ENCODE measurements around the gene INPP1.

Gene INPP1

GRCh38 chr2:190365499-190366204 is 22.3 kb downstream of the INPP1 start:
- DNase-seq, result no peak

DNA sequence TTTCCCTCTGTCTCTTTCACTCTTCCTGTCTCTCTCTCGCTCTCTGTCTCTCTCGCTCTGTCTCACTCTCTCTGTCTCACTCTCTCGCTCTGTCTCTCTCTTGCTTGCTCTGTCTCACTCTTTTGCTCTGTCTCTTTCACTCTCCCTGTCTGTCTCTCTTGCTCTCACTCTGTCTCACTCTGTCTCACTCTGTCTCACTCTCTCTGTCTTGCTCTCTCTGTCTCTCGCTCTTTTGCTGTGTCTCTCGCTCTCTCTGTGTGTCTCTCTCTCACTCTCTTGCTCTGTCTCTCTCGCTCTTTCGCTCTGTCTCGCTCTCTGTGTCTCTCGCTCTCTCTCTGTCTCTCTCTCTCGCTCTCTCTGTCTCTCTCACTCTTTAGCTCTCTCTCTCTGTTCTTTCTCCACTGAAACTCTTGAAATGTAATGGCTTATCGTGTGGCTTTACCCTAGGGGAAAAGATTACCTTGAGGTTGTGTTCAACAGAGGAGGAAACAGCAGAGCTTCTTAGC is 22.9 kb downstream of the INPP1 start:
- DNase-seq, result no peak

- no peak for DNase-seq
These were observed 23.7 kb downstream of the INPP1 start for GRCh38 chr2:190367091-190367490.

- DNase-seq, result no peak
These were observed 26.2 kb downstream of the INPP1 start for GRCh38 chr2:190369635-190370034.

DNA sequence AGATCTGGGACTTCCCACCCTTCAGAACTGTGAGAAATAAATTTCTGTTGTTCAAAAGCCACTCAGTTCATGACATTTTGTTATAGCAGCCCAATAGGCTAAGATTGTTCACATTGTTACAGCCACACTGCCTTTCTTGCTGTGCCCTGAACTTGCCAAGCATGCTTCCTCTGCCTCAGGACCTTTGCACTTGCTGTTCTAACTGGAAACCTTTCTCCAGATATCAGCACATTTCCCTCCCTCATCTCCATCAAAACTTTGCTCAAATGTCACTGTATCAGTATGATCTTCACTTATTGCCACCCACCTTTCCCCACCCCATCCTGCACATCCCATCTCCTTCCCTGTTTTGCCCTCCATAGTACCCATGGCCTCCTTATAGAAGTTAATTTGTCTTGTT is 32.7 kb downstream of the INPP1 start:
- no peak for DNase-seq

DNA sequence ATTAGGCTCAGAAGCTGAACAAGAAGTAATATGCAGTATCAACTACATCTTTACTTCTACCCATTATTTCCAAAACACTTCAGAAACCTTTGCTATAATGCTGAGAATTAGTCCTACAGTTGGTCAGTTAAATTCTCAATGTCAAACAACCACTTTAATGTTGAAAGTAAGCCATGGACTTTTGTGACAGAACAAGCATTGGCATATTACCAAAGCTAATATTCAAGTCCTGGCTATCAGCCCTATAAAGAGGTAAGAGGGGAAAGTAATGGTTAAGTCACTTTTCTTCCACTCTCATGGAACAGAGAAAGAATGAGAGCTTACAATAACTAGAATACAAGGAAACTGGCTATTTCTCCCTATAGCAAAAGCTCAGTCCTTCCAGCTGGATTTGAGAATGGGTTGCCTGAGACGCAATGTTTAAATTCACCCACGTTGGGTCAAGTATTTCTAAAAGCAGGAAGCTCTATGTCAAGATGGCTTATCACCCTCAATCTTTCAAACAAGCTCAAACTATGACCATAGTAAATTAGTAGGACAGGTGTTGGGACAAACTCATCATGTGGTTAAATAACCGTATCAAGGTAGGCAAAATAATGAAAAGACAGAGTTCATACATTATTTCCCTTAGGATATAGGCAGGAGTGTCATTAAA is 33.3 kb downstream of the INPP1 start:
- DNase-seq, result no peak

GRCh38 chr2:190378880-190379237 is 35.5 kb downstream of the INPP1 start:
- DNase-seq, result no peak

DNA sequence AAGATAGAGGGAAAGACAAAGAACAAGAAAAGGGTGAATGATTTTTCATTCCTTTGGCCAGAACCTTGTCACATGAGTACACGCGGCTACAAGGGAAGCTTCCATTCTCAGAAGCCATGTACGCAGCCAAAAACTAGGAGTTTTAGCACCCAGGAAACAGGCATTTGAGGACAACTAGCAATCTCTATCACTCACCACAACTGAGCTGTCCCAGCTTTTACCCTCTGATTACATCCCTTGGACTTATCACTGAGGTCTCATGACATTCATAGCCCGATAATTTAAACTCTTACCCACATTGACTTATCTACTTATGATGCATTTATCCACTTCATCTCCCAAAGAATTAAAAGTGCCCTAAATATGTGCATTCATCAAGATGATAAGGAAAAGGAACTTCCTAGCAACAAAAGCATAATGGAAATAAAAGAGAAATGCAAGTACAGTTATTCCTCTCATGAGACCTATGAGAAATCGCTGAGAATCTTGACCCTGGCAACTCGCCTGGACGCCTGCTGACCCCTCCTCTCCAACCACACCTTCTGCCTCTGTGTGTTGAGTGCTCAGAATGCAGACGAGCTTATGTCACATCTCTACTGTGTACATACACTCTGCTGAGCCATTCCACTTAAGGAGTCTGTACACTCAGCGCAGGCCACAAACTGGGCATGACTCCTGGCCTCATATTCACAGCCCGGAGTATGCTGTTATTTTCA is 36.0 kb downstream of the INPP1 start:
- no peak for DNase-seq

- no peak for DNase-seq
These were observed 37.6 kb downstream of the INPP1 start for GRCh38 chr2:190380962-190381412.

DNA sequence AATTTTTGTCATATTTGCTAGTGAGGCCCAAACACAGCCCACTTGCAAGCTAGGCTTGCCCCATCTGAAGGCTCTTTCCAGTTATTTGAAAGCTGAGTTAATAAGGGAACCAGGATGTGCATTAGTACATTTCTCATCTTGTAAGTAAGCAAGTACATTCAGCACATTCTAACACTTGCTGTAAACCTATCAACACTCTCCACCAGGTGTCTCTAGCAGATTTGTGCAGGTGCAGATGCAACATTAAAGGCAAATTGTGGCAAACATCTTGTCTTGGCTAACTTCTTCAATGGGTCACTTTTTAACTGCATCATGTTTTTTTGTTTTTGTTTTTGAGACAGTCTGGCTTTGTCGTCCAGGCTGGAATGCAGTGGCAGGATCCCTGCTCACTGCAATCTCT is 39.5 kb downstream of the INPP1 start:
- DNase-seq, result peak; percentile 13

- no peak for DNase-seq
These were observed 44.0 kb downstream of the INPP1 start for GRCh38 chr2:190387422-190387821.

DNA sequence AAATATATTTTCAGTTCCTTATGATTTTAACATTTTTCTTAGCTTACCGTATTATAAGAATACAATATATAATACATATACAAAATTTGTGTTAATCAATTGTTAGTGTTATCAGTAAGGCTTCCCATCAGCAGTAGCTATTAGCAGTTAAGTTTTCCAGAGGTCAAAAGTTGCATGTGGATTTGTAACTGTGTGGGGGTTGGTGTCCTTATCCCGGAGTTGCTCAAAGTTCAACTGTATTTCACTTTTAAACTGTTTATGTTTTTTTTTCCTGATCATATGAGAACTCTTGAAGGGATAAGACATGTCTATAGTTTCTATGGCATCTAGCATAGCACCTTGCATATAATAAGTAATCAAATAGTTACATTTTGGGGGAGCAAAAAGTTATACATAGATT is 52.9 kb downstream of the INPP1 start:
- DNase-seq, result no peak

DNA sequence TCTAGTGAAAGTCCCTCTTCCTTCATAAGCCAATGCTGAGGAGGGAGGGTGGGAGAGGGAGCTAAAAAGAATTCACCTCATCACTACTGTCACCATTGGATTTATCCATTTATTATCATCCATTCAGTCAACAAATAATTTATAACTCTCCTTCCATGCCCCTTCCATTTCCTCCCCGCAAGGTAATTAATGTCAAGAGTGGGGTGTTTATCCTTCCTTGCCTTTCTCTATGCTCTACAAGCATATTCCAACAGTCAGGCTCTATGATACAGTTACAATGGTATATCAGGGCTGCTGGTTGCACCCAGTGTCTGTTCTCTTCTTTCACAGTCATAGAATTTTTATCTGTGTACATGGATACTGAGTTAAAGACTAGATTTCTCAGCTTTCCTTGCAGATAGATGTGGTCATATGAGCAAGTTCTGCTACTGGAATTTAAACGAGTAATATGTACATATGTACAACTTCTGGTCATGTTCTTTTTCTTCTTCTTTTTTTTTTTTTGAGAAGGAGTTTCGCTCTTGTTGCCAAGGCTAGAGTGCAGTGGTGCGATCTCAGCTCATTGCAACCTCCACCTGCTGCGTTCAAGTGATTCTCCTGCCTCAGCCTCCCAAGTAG is 59.7 kb downstream of the INPP1 start:
- DNase-seq, result no peak

- peak; percentile 21 for DNase-seq
These were observed 61.1 kb downstream of the INPP1 start for GRCh38 chr2:190404487-190404886.

- DNase-seq, result no peak
These were observed 61.7 kb downstream of the INPP1 start for GRCh38 chr2:190405070-190405469.

DNA sequence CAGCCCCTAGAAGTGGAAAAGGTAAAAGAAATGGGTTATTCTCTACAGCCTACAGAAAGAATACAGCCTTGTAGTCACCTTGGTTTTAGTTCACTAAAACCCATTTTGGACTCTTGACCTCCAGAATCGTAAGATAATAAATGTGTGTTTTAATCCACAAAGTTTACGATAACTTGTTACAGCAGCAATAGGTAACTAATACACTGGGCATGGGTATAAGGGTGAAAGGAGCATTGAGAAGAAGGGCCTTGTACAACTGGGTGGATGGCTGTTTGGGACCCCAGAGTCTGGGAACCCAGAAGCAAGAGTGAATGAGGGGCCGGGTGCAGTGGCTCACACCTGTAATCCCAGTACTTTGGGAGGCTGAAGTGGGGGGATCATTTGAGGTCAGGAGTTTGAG is 62.6 kb downstream of the INPP1 start:
- no peak for DNase-seq

GRCh38 chr2:190406805-190407204 is 63.4 kb downstream of the INPP1 start:
- no peak for DNase-seq

GRCh38 chr2:190407246-190407661 is 63.9 kb downstream of the INPP1 start:
- DNase-seq, result no peak

- DNase-seq, result peak; percentile 60
These were observed 64.5 kb downstream of the INPP1 start, which contains the start of gene MFSD6 for GRCh38 chr2:190407662-190408537. Gene MFSD6 (plus strand): TSS chr2:190408355. CDS start chr2:190436030, 27,675 bp downstream.

DNA sequence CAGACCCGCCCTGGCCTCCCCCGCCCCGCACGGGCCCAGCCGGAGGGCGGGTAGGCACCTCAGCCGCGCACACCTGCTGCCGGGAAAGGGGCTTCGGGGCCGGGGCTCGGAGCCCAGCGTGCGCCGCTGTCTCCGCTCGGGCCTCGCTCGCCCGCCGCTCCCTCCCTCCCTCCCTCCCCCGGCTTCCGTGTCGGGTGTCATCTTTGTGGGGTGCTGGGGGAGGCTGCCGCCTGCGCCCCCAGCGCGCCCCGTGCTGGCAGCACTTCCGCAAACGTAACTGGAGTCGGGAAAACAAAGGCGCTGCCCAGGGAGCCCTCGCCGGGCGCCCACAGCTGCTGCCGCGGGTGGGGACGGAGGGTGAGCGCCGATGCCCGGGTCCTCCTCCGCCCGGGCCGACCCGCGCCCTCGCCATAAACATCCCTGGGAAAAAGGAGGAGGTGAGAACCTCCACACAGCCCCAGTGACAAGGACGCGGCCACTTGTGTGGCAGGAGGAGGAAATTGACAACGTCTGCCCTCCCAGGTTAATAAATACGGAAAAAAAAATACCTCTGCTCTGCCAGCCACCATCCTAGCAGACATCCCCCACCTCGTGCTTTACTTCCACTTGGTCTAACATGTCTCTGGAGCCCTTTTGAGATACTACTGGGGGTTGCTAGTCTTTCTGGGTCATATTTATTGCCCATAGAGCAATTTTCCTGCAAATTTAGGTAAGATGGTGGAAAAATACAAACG is 65.3 kb downstream of the INPP1 start:
- peak; percentile 72 for DNase-seq

DNA sequence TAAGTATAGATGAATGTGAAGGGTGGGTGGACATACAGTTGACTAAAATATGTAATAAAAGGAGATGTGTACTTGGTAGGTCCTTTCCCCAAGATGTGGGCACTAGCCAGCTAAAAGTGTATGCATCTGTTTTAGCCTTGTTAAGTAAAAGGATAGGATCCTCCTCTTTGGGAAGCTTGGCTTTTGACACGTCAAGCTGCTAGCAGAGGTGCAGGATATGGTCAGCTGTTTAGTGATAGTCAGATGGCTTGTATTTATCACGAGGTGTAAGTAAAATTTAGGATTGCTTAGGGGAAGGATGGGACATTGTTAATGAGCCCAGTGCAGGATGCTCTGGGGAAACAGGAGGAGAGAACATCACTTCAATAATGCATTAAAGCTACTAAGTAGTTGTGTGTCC is 66.2 kb downstream of the INPP1 start:
- DNase-seq, result no peak

DNA sequence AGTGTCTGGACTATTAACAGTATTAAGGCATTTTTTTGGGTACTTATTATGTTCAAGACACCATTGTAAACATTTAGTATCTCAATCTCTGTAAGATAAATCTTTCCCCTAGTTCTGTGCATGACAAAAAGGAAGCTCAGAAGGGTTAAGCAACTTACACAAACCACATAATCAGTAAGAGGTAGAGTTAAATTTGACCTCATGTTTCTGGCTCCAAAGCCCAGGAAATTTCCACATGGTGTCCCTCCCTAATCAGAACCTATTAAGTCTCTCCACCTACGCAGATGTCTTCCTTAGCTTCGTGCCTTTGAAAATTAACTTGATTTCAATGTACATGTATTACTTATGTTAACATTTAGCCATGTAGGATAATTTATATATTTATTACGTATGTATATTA is 66.8 kb downstream of the INPP1 start:
- DNase-seq, result no peak

Measured in activated naive CD4-positive, alpha-beta T cell treated with anti-CD3 and anti-CD28 coated beads, Interleukin-2, amount 50 U/mL, for 16 hours (primary cell).